Hepatocyte (in vitro differentiated cells): Measurements from ENCODE around the gene LIPT2. TPM values are rescaled to one million over a fixed set of nuclear protein-coding genes. Genes with fewer than 3 reads are reported as not detected.

Experiments
- DNase-seq: peaks from one replicate; pipeline ENCODE4 v3.0.0-alpha.2; 2016; ENCODE audit warnings: low spot score
- H2AFZ ChIP-seq: fragments of 200-600 bp; sonication (generic); 2 replicates; pipeline ENCODE4 v1.6.0; 2016; ENCODE audit warnings: antibody characterized with exemption, mild to moderate bottlenecking
- H3K27ac ChIP-seq: fragments of 200-600 bp; sonication (generic); 2 replicates; pipeline ENCODE4 v1.5.1; 2016; ENCODE audit warnings: mild to moderate bottlenecking
- H3K27me3 ChIP-seq: fragments of 200-600 bp; sonication (generic); 2 replicates; pipeline ENCODE4 v1.6.1; 2016
- H3K36me3 ChIP-seq: fragments of 200-600 bp; sonication (generic); replicated peaks from 2 replicates; pipeline ENCODE4 v1.5.1; 2016; ENCODE audit warnings: low read depth; ENCODE audit not compliant: insufficient read depth
- H3K4me1 ChIP-seq: fragments of 200-600 bp; sonication (generic); 2 replicates; pipeline ENCODE4 v1.5.1; 2016; ENCODE audit warnings: mild to moderate bottlenecking, moderate library complexity; ENCODE audit not compliant: insufficient read depth
- H3K4me2 ChIP-seq: fragments of 200-600 bp; sonication (generic); 2 replicates; pipeline ENCODE4 v1.6.0; 2016
- H3K4me3 ChIP-seq: fragments of 200-600 bp; sonication (generic); 2 replicates; pipeline ENCODE4 v1.5.1; 2016; ENCODE audit warnings: mild to moderate bottlenecking
- H3K79me2 ChIP-seq: fragments of 200-600 bp; sonication (generic); 2 replicates; pipeline ENCODE4 v1.6.0; 2017; ENCODE audit warnings: mild to moderate bottlenecking
- H3K9me2 ChIP-seq: fragments of 200-600 bp; sonication (generic); replicated peaks from 2 replicates; pipeline ENCODE4 v1.6.0; 2017; ENCODE audit warnings: mild to moderate bottlenecking; ENCODE audit not compliant: insufficient read depth
- H3K9me3 ChIP-seq: fragments of 200-600 bp; sonication (generic); 2 replicates; pipeline ENCODE4 v1.5.1; 2016; ENCODE audit warnings: low read depth, mild to moderate bottlenecking
- H4K20me1 ChIP-seq: fragments of 200-600 bp; sonication (generic); 2 replicates; pipeline ENCODE4 v1.6.0; 2016; ENCODE audit warnings: mild to moderate bottlenecking; ENCODE audit not compliant: insufficient read depth, poor library complexity, severe bottlenecking
- EZH2 ChIP-seq: fragments of 200-600 bp; sonication (generic); IDR thresholded peaks from 2 replicates; pipeline ENCODE4 v1.6.1; 2016; ENCODE audit warnings: antibody characterized with exemption, mild to moderate bottlenecking, borderline replicate concordance
- EZH2phosphoT487 ChIP-seq: fragments of 200-600 bp; sonication (generic); IDR thresholded peaks from one replicate; pipeline ENCODE4 v1.6.1; 2018; ENCODE audit warnings: antibody characterized with exemption, mild to moderate bottlenecking, low read depth, moderate library complexity; ENCODE audit not compliant: unreplicated experiment, severe bottlenecking
- WGBS: methylation state at CpG from one replicate; pipeline ENCODE4 v1.1.6; 2016; ENCODE audit warnings: low lambda C conversion rate; ENCODE audit errors: missing lambda C conversion rate; 5-methylcytosine and 5-hydroxymethylcytosine counted together
- polyA plus RNA-seq: library from polyadenylated mRNA; unstranded; fragments of >200 nt; fragmentation: Nextera tagmentation; extraction: Ambion mirVana; gene quantifications from 2 replicates; pipeline ENCODE4 v1.2.1, GENCODE V29; 2016
- total RNA-seq: library from RNA; depleted of rRNA; stranded (reverse); fragments of >200 nt; gene quantifications from 2 replicates; pipeline ENCODE4 v1.2.3, GENCODE V29; 2014
- TF ChIP-seq, protein P1 (sequence below): fragments of 200-600 bp; sonication (generic); IDR thresholded peaks from 2 replicates; pipeline ENCODE4 v1.5.1; 2016; ENCODE audit warnings: antibody characterized with exemption, mild to moderate bottlenecking; ENCODE audit not compliant: poor library complexity

Gene LIPT2
- total and polyA plus RNA-seq, 2 experiments from 2014 or later = 9.2 to 14.3 TPM

DNA sequence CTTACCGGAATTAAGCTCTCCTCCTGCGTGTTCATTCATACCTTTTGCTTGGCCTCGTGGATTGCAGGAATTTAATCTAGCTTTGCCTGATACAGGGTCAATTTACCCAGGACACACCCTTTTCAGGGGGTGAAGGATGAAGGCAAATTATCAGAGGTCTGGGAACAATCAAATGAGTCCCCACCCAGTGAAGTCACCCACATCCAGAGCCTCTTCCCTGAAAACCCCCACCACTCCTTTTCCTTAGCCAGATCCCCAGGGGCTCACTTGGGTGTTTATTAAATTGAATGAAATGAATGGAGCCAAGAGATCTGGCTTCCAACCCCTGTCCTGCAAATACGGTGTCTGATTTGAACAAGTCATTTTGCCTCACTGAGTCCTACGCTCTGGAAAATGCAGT, 31.0 kb upstream of the LIPT2 start:
- no peak overlapping the region for H2AFZ ChIP-seq
- H4K20me1 ChIP-seq = no peaks in the 10 kb centered on the region
- no peaks in the 10 kb centered on the region for H3K4me1 ChIP-seq
- no peak for DNase-seq
- H3K9me3 ChIP-seq = no peaks in the 10 kb centered on the region
- no peaks in the 10 kb centered on the region for H3K27me3 ChIP-seq
- TF ChIP-seq EZH2phosphoT487 (no peak), EZH2 (no peak)
- TF ChIP-seq, protein P1, sequence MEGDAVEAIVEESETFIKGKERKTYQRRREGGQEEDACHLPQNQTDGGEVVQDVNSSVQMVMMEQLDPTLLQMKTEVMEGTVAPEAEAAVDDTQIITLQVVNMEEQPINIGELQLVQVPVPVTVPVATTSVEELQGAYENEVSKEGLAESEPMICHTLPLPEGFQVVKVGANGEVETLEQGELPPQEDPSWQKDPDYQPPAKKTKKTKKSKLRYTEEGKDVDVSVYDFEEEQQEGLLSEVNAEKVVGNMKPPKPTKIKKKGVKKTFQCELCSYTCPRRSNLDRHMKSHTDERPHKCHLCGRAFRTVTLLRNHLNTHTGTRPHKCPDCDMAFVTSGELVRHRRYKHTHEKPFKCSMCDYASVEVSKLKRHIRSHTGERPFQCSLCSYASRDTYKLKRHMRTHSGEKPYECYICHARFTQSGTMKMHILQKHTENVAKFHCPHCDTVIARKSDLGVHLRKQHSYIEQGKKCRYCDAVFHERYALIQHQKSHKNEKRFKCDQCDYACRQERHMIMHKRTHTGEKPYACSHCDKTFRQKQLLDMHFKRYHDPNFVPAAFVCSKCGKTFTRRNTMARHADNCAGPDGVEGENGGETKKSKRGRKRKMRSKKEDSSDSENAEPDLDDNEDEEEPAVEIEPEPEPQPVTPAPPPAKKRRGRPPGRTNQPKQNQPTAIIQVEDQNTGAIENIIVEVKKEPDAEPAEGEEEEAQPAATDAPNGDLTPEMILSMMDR = no peak
- no peak overlapping the region for H3K4me3 ChIP-seq
- H3K4me2 ChIP-seq = no peak overlapping the region
- H3K79me2 ChIP-seq = no peaks in the 10 kb centered on the region
- peak overlapping the region; percentile 17 for H3K27ac ChIP-seq
- H3K9me2 ChIP-seq = no peaks in the 10 kb centered on the region
- 67% methylated on average over 5 of the region's 5 CpGs for WGBS
- no peaks in the 10 kb centered on the region for H3K36me3 ChIP-seq

DNA sequence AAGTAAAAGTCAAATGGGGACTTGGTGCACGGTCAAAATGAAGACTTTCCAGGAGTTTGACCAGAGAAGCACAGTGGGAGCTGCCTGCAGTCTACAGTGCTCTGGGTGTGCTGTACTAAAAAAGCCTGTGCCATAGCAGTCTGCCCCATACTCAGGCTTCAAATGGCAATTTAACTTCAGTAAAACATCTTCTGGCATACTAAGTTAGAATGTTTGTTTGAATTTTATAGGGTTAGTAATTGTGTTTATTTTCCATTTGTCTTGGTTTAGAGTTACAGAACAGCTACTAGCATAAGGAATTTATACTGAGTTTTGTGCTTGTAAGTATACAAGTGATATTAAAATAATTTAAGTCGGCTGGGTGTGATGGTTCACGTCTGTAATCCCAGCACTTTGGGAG, 29.3 kb upstream of the LIPT2 start:
- Histone ChIP-seq H4K20me1 (no peaks in the 10 kb centered on the region), H3K27ac (no peak overlapping the region), H3K4me2 (no peak overlapping the region), H3K9me3 (no peaks in the 10 kb centered on the region), H3K27me3 (no peaks in the 10 kb centered on the region), H3K4me3 (no peak overlapping the region), H3K9me2 (no peaks in the 10 kb centered on the region), H3K36me3 (no peaks in the 10 kb centered on the region), H3K79me2 (no peaks in the 10 kb centered on the region), H2AFZ (no peak overlapping the region), H3K4me1 (no peaks in the 10 kb centered on the region)
- WGBS = 64% methylated on average over 3 of the region's 3 CpGs
- TF ChIP-seq, protein P1 = no peak
- no peak for TF ChIP-seq EZH2phosphoT487
- no peak for TF ChIP-seq EZH2
- no peak for DNase-seq

DNA sequence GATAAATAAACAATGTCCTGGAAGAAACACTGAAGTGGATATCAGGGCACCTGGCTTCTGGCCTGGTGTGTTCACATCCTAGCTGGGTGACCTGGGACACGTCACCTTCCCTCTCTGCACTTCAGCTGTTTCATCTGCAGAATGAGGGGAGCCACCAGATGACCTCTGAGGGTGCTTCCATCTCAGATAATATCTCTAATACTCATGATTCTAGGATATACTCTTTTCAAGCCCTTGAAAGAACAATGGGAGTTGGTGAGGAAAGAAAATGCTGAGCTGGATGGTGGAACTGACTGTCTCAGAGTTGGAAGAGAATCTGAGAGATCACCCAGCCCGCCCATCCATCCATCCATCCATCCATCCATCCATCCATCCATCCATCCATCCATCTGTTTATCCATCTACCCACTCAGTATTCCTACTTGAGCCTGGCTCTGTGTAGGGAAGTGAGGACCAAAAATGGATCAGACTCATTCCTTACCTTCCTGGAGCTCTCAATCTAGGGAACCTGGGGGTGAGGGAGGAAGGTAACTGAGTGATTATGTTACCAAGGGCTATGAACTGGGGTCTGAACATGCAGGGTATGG, 28.2 kb upstream of the LIPT2 start:
- H3K79me2 ChIP-seq = no peaks in the 10 kb centered on the region
- 89% methylated on average over 2 of the region's 2 CpGs for WGBS
- H3K4me1 ChIP-seq = no peaks in the 10 kb centered on the region
- H3K27ac ChIP-seq = no peak overlapping the region
- H3K9me2 ChIP-seq = no peaks in the 10 kb centered on the region
- no peaks in the 10 kb centered on the region for H3K36me3 ChIP-seq
- no peaks in the 10 kb centered on the region for H4K20me1 ChIP-seq
- DNase-seq = no peak
- H3K9me3 ChIP-seq = no peaks in the 10 kb centered on the region
- H3K4me3 ChIP-seq = no peak overlapping the region
- no peaks in the 10 kb centered on the region for H3K27me3 ChIP-seq
- no peak overlapping the region for H3K4me2 ChIP-seq
- H2AFZ ChIP-seq = no peak overlapping the region
- TF ChIP-seq EZH2 (no peak), EZH2phosphoT487 (no peak)
- TF ChIP-seq, protein P1 = no peak
